SIG-M5 (cell line): ENCODE measurements around the gene HNRNPF.

Source experiments
- DNase-seq: peaks from one replicate; lab custom pipeline; 2025; lab: John Stamatoyannopoulos, UW

HNRNPF gene

GRCh38 chr10:43376046-43376635, 32.8 kb downstream of the HNRNPF start:
- no peak for DNase-seq

DNA sequence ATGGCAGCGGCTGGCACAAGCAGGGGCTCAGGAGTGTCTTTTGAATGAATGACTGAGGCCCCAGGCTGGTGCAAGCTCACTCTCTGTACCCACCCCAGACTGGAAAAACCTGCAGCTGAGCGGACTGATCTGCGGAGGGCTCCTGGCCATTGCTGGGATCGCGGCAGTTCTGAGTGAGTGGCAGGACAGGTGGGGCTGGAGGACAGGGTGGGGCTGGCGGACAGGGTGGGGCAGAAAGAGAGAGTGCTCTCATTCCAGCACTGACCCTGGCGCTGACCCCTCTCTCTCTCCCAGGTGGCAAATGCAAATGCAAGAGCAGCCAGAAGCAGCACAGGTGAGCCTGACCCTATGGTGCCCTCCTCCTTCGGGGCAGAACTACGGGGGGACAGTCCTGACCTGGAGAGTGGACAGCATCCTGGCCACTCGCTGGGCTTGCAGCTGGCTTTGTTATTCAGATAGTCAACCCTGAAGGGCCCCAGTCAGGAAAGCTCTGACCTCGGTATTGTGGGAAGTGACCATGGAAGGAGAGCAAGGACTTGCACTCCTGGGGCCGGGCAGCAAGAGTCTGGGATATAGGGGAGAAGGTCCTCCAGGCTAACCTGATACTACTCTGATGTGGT, 33.5 kb downstream of the HNRNPF start:
- no peak for DNase-seq

- no peak for DNase-seq
Observed at GRCh38 chr10:43374194-43374593, 34.8 kb downstream of the HNRNPF start.

GRCh38 chr10:43373461-43373860, 35.5 kb downstream of the HNRNPF start:
- no peak for DNase-seq

DNA sequence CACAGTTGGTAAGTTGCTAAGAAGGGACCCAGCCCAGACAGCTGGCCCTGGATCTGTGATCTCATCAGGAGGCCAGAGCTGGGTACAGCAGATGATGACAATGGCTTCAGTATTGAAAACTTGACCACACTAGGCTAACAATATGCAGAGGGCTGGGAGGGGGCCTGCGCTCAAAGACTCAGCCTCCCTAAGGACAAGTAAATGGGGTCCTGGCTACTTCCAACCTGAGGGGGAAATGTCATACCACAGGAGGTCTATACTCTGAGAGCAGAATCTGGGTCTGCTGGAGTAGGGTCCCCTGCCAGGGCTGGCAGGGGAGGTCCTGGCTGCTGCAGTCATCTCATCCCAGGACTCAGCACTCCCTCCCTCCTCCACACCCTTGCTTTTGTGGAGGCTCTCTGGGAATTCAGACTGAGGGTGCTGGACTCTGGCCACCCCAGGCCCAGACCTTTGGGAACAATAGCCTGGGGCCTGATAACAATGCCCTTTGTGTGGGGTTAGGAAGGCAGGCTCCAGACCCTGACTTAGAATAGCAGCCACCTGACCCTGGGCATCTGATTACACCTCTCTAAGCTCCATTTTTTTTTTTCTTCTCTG, 36.1 kb downstream of the HNRNPF start:
- no peak for DNase-seq

- DNase-seq = no peak
Observed at GRCh38 chr10:43371418-43371817, 37.6 kb downstream of the HNRNPF start, which contains the start of gene FXYD4. Gene FXYD4, plus strand, starts transcription at chr10:43371636. Its CDS starts 2,111 bp downstream, at chr10:43373747.

GRCh38 chr10:43370671-43371215, 38.2 kb downstream of the HNRNPF start:
- no peak for DNase-seq

DNA sequence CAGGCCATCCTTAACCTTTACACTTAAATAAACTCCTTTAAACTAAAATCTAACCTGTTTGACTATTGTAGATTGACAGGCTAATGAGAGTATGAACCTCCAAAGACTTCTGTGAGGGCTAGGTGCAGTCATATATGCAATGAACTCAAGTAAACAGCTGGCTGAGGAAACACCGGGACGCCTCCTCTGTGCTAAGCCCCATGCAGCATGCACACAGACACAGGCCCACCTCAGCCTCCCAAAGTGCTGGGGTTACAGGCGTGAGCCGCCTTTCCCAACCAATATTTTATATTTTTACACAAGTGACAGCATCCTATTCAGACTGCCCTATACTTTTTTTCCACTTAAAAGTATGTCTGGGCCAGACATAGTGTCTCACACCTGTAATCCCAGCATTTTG, 39.1 kb downstream of the HNRNPF start:
- no peak for DNase-seq

- no peak for DNase-seq
Observed at GRCh38 chr10:43365001-43365400, 44.0 kb downstream of the HNRNPF start.

DNA sequence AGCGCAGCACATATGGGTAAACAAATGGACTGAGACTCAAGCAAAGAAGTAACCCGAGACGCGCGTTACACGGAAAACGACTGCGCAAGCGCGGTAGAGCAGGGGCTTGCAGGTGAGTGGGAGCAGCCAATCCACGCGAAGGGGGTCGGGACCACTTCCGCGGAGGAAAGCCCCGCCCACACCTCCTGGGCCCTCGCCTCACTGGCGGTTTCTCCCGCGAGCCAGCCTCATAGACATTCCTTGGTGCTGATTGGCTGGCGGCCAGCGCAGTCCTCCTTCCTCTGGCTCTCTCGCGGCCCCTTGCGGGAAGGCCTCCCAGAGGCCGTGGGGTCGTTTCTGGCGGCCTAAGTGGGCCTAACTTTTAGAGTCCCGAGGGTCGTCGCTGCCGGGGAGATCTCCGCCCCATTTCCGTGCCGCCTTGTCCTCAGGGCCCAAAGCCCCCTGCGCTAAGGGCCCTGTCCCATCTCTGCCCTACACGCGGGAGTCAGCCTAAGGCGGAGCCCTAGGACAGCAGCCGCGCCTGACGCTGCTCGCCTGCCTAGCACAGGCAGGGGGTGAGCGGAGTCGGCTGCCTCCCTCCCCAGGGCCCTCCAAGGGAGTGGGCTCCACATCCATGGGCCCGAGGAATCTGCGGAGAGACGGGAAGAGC, 46.7 kb downstream of the HNRNPF start:
- DNase-seq = no peak

- DNase-seq = no peak
Observed at GRCh38 chr10:43361547-43362190, 47.3 kb downstream of the HNRNPF start.

- DNase-seq = no peak
Observed at GRCh38 chr10:43360086-43360485, 48.9 kb downstream of the HNRNPF start.

- no peak for DNase-seq
Observed at GRCh38 chr10:43355749-43356371, 53.1 kb downstream of the HNRNPF start.

DNA sequence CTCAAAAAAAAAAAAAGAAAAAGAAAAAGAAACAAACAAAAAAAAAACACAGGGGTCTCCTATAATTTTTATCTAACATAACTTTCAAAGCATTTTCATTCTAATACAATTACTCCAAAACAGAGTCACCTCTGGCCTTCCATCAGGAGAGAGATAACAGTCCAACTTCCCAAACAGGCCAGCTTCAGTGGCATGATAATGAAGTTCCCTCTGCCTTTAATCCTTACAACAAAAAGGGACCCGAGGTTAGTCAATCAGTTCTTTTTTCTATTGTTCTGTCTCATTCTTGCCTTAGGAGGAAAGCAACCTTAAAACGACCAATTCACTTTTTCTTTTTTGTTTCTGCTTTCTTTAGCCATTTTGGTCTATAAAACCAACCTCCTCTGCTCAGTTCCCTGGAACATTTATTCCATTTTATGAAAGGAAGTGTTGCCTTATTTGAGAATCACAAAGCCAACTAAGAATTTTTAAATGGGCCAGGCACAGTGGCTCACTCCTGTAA, 54.1 kb downstream of the HNRNPF start:
- no peak for DNase-seq

DNA sequence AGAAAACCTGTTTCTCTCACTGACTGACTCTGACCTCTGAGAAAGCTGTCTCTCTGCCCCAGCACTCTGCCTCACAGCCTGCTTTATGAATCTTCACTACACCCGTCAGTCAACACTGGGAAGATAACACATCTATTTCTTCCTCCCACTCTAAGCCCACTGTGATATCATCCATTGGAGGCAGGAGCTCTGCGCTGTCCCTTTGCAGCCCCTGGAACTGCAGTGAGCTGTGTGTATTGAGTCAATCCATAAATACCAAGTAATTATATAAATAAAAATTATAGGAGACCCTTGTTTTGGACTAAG, 54.7 kb downstream of the HNRNPF start:
- DNase-seq = no peak

DNA sequence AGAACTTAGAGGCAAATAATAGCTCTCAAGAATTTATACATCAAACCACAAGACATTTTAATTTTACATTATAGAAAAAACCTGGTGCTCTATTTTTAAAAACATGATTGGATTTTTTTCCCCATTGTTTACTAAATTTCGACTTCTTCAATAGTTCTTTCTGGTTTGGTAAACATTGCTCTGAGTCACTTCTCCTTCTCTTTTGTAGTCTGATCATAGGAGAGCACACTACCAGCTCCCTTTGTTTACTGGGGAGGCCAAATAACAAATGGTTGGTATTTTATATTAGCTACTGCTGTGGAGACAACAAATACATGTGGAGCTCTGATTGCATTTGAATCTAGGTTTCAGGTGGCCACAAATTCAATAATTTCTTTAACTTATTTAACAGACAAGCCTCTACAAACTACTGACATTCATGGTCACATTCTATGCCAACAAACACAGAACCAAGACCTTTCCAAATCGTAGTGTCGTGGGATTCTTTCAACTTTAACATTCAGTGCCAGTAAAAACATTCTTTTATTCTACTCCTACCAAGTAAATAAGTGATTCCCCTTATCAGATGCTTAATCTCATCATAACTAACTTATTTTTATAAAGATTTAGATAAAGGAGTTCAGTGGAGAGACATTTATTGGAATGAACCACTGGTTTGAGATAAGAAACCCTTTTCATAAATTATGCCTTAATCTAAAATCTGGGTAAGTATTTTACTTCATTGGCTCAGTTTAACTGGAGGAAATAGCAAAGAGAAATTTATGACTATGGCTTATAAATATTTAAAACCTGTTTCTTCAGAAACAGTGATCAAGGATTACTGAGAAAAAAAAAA, 55.3 kb downstream of the HNRNPF start:
- no peak for DNase-seq

DNA sequence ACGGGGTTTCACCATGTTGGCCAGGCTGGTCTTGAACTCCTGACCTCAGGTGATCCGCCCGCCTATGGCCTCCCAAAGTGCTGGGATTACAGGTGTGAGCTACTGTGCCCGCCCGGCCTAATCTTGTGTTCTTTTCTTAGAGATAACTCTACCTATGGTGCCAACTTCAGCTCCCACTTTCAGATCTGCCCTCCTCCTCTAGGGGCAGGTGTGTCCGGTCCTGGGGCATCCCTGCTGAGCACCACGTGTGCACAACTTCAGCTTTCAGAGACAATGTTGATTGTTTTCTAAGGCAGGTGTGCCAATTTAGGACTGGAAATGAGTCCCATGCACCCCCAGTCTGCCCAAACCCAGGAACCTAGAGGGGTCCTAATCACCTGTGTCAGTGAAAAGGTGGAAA, 56.0 kb downstream of the HNRNPF start:
- no peak for DNase-seq

GRCh38 chr10:43351301-43351700, 57.7 kb downstream of the HNRNPF start:
- no peak for DNase-seq

DNA sequence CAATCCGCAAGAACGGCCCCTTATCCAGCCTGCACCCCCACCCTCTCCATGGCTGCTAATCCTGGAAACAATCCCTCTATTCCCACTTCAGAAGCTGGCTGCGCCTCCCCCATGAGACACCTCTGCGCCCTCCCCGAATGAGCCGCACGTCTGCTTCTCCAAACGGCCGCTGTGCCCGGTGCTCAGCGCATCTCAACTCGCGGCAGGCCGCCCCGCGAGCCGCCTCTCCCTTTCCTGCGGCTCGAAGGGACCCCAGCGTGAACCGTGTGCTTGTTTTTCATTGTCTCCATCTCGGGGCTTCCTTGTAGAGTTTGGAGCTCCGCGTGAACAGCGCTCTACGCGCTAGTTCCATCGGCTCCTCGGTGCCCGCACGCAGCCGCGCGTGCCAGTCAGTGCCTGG, 58.3 kb downstream of the HNRNPF start:
- DNase-seq = no peak

- DNase-seq = no peak
Observed at GRCh38 chr10:43350156-43350555, 58.8 kb downstream of the HNRNPF start.
